GM18870 (cell line): Measurements from ENCODE around the gene TCEAL7.

Source experiments
- ATAC-seq: cut with Tn5 transposase; IDR thresholded peaks from one replicate; pipeline ENCODE4 v1.9.1; 2021; ENCODE audit warnings: moderate library complexity; ENCODE audit not compliant: unreplicated experiment

TCEAL7 gene

DNA sequence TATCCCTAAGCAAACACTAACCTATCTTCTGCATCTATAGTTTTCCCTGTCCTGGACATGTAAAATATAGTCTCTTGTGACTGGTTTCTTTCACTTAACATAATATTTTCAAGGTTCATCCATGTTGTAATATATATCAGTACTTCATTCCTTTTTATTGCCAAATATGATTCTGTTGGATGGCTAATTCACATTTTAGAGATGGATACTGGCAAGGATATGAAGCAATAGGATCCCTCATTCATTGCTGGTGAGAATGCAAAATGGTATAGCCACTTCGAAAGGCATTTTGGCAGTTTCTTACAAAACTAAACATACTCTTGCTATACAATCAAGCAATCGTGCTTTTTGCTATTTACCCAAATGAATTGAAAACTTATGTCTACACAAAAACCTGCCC is 33.0 kb downstream of the TCEAL7 start:
- no peak for ATAC-seq

DNA sequence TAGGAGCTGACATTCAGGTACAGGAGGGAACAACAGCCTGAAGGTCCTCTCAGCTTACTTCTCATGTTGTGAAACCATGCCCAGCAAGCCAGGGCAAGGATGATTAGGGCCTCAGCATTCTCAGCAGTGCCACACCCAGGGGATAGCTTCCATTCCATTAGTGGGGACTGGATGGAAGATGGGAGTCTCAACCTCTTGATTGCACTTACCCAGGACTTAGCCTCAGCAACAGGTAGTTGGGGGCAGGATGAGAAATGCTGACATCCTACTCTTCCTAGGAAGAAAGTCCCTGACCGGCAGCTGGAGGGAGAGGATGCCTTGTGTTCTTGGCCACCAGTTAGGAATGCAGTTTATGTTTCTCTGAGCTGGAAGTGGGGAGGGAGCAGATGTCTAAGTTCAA is 37.5 kb downstream of the TCEAL7 start:
- no peak for ATAC-seq

DNA sequence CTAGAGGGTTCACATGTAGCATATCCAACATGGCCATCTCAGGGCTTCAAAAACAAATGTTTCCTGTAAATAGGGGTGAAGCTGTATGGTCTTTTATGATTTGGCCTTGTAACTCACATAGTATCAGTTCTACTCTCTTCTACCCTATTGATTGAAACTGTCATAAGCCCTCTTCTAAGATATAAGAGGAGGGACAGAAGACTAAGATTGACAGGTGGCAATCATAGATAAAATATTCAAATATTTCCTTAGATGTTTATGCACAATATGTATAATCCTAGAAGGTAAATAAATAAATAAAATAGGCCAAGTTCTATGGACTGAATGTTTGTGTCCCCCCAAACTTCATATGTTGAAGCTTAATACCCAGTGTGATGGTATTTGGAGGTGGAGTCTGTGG is 39.4 kb downstream of the TCEAL7 start:
- no peak for ATAC-seq

DNA sequence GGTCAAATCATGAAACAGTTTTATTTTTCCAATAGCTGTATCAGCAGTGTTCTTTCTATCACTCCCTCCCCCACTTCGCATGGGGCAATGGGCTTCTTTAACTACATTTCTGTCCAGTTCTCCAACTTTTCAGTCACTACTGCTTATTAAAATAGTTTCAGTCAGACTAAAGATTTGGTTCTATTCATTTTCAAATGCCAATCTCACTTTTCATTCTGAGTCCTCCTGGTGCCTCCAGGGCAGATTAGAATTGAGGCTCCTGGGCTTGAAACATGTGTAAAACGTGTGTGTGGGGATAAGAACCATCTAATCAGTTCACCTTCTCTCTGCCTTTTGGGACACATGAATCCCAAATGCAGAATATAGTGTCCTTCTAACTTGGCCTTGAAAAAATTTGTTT is 42.8 kb downstream of the TCEAL7 start:
- ATAC-seq = no peak

DNA sequence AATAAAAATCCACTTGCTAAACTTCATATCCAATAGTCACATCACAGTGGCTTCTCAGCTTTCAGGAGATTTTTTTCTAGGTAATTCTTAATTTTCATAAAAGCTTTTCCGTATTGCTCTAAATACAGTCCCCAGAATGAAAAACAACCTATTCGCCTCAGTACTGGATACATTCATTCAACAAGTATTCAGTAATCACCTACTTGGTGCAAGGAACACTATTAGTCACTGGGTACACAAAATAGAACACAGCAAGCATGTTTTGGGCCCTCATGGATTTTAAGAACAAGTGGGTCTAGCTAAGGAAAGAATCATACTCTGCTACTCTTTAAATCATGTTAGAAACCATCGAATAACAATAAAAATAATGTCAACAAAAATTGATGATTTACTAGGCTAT is 43.5 kb downstream of the TCEAL7 start:
- no peak for ATAC-seq

DNA sequence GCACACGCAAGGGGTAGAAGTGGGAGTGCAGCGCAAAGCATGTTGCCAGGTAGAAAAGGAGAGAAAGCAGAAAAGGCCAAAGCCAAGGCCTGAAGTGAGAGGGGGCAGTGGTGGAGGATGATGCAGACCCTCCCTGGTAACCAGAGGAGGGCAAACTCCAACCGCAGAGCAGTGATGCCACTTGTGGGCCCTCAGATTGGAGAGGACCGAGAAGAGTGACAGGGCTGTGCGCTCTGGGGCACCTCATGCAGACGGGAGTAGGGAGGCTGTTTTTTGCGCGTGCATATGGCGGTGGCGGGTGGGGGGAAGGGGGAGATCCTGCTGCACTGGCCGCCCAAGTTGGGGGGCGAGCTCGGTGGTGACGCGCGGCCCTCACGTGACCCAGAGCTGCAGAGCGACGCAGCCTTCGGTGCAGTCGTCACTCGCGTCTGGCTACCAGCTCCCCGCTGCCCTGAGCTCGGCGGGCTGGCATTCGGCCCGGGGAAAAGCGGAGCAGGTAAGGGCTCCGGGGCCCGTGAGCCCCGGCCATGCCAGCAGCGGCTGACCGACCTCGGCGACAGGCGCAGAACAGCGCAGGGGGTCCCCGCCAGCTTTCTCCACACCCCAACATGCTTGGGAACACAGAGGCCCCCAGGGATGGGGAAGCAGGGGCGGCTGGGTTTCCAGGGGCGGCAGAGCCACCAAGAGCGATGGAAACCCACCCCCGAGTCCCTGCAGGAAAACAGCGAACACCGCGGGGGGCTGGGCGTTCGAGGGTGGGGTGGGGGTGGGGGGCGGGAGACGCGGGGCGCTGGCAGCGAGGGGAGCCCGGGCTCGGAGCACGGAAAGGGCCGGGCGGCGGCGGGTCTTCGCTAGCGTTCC is 46.3 kb downstream of the TCEAL7 start, which contains the start of gene BEX3:
Gene BEX3, plus strand, starts transcription at position 421 of the 861 bp plus-strand sequence. CDS start 984 bp downstream, outside the sequence.
- no peak for ATAC-seq

DNA sequence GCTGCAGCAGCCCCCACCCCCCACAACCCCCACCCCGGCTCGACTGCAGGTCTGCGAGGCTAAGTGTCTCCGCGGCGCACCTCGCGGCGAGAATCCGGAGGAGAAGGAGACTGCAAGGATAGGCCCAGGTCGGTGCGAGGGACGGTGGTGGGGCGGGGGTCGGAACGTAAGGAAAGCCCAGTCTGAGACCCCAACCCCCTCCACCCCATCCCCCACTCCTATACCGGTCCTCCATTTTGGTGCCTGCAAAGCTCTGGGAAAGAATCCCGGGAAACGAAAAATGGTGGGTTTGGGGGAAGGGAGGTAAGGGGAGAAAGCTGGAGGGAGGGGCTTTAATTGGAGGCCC is 46.9 kb downstream of the TCEAL7 start:
- no peak for ATAC-seq

DNA sequence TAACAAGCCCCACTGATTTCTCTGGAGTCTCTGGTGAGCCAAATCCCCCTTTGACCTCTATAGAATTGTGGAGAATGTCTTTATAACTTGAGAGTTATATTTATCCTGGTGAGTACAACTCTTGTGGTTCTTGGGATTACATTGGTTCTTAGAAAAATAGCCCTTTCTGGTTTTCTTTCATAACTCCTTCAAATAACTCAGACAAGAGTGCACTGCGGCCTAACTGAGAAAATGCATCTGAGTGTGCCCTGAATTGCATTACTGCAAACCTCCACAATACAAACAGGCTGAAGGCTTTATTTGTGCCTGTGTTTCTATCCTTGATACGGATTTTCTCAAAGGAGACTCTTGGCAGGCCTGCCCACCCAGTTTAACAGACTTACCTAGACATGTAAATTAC is 49.0 kb downstream of the TCEAL7 start:
- no peak for ATAC-seq
